ENCODE measurements around the gene DNAJB8.

- no peak for TF ChIP-seq EZH2 (IDR thresholded peaks at IDR 0.05; ENCODE audit: borderline replicate concordance)
- TF ChIP-seq CTCF (IDR thresholded peaks at IDR 0.05; ENCODE audit: poor library complexity) = no peak
- no peak for TF ChIP-seq EZH2phosphoT487 (IDR thresholded peaks at IDR 0.05; ENCODE audit: low read depth, severe bottlenecking, unreplicated experiment)
These were observed 32.9 kb downstream of the DNAJB8 start for GRCh38 chr3:128433837-128434165.

Data from hepatocyte (in vitro differentiated cells).